WI38 (cell line): Measurements from ENCODE around the gene DDX39A.
"Not testable (repeated sequence)": the region's sequence is repeated elsewhere in the genome, so short reads cannot be mapped to it uniquely, and the experiment has no call there.

Experiments used
- H3K4me3 ChIP-seq: 2 replicates; pipeline ENCODE4 v1.5.1; 2011; ENCODE audit warnings: low read depth, mild to moderate bottlenecking, control low read depth, low read length
- CTCF ChIP-seq: IDR thresholded peaks from 2 replicates; pipeline ENCODE4 v1.5.1; 2012; ENCODE audit warnings: low read depth, mild to moderate bottlenecking, control low read depth, low read length

DDX39A gene

GRCh38 chr19:14370169-14370939 is 48.8 kb downstream of the DDX39A start:
- TF ChIP-seq CTCF: no peak
- no peak overlapping the region for H3K4me3 ChIP-seq

- no peak overlapping the region for H3K4me3 ChIP-seq
- TF ChIP-seq CTCF: no peak
These were observed 49.6 kb downstream of the DDX39A start for GRCh38 chr19:14369399-14370168.

- TF ChIP-seq CTCF: no peak
- H3K4me3 ChIP-seq: no peak overlapping the region
These were observed 51.1 kb downstream of the DDX39A start for GRCh38 chr19:14368011-14368513.

GRCh38 chr19:14367016-14367415 is 52.1 kb downstream of the DDX39A start:
- no peak for TF ChIP-seq CTCF
- no peak overlapping the region for H3K4me3 ChIP-seq

GRCh38 chr19:14366529-14366928 is 52.6 kb downstream of the DDX39A start:
- no peak overlapping the region for H3K4me3 ChIP-seq
- no peak for TF ChIP-seq CTCF

GRCh38 chr19:14364098-14364443 is 55.1 kb downstream of the DDX39A start:
- H3K4me3 ChIP-seq: not testable (repeated sequence)

- H3K4me3 ChIP-seq: 0 out of 2 replicates have a peak overlapping the region, but pooled peaks have one; percentile 12
- no peak for TF ChIP-seq CTCF
These were observed 55.7 kb downstream of the DDX39A start for GRCh38 chr19:14363183-14364097.
